ENCODE results near the gene CAMTA1. TPM values are rescaled to one million over a fixed set of nuclear protein-coding genes. Genes with fewer than 3 reads are reported as not detected.

CAMTA1 gene
- total RNA-seq, 3 donors from 2014 or later: 73.4 to 114 (median 82.6) TPM

- ATAC-seq (no peak), DNase-seq (no peak)
- Histone ChIP-seq H3K36me3 (ENCODE audit: low read depth) (no peaks in the 10 kb centered on the region), H3K4me3 (no peak overlapping the region), H3K9me3 (no peaks in the 10 kb centered on the region), H3K4me1 (ENCODE audit: low read depth) (no peaks in the 10 kb centered on the region)
- no peak for TF ChIP-seq CTCF (IDR thresholded peaks at IDR 0.05)
- intact Hi-C loops (cut with DNase I, micrococcal nuclease): loop anchor here in 1 of 2 donors (10.0 kb wide), 1 partner anchor 240 kb away; no protein-coding TSS in a partner anchor
These were observed 879.1 kb downstream of the CAMTA1 start for GRCh38 chr1:7664147-7664892.

GRCh38 chr1:7664893-7665250 lies 879.6 kb downstream of the CAMTA1 start:
- no peak for TF ChIP-seq CTCF (IDR thresholded peaks at IDR 0.05)
- Histone ChIP-seq H3K9me3 (no peaks in the 10 kb centered on the region), H3K4me1 (ENCODE audit: low read depth) (no peaks in the 10 kb centered on the region), H3K4me3 (no peak overlapping the region), H3K36me3 (ENCODE audit: low read depth) (no peaks in the 10 kb centered on the region)
- ATAC-seq: no peak
- intact Hi-C loops (cut with DNase I, micrococcal nuclease): loop anchor here in 1 of 2 donors (10.0 kb wide), 1 partner anchor 240 kb away; no protein-coding TSS in a partner anchor
- DNase-seq: no peak

- Histone ChIP-seq H3K4me3 (no peak overlapping the region), H3K9me3 (no peaks in the 10 kb centered on the region), H3K36me3 (ENCODE audit: low read depth) (no peaks in the 10 kb centered on the region), H3K4me1 (ENCODE audit: low read depth) (no peaks in the 10 kb centered on the region)
- intact Hi-C loops (cut with DNase I, micrococcal nuclease): loop anchor here (2.0 to 10.0 kb wide), 2 partner anchors 87 to 239 kb away; no protein-coding TSS in a partner anchor
- no peak for TF ChIP-seq CTCF (IDR thresholded peaks at IDR 0.05)
- DNase-seq (no peak), ATAC-seq (no peak)
These were observed 881.0 kb downstream of the CAMTA1 start for GRCh38 chr1:7666249-7666648.

GRCh38 chr1:7667159-7667558 lies 881.9 kb downstream of the CAMTA1 start:
- no peak for TF ChIP-seq CTCF (IDR thresholded peaks at IDR 0.05)
- H3K4me1 ChIP-seq (ENCODE audit: low read depth): no peaks in the 10 kb centered on the region
- no peak overlapping the region for H3K4me3 ChIP-seq
- no peak for DNase-seq
- H3K36me3 ChIP-seq (ENCODE audit: low read depth): no peaks in the 10 kb centered on the region
- ATAC-seq: no peak
- intact Hi-C loops (cut with DNase I, micrococcal nuclease): loop anchor here (2.0 to 10.0 kb wide), 2 partner anchors 86 to 238 kb away; no protein-coding TSS in a partner anchor
- no peaks in the 10 kb centered on the region for H3K9me3 ChIP-seq

- Histone ChIP-seq H3K36me3 (ENCODE audit: low read depth) (no peaks in the 10 kb centered on the region), H3K4me3 (no peak overlapping the region), H3K9me3 (no peaks in the 10 kb centered on the region), H3K4me1 (ENCODE audit: low read depth) (no peaks in the 10 kb centered on the region)
- TF ChIP-seq CTCF (IDR thresholded peaks at IDR 0.05): peak; percentile 100
- DNase-seq: peak; percentile 84 to 96 (median 93)
- peak; percentile 92 for ATAC-seq
- intact Hi-C loops (cut with DNase I, micrococcal nuclease): loop anchor here (2.0 to 10.0 kb wide), 2 partner anchors 85 to 237 kb away; no protein-coding TSS in a partner anchor
These were observed 882.5 kb downstream of the CAMTA1 start for GRCh38 chr1:7667625-7668218.

Measured in mucosa of descending colon (tissue), 3 donors.